H1 (cell line): Measurements from ENCODE around the gene TMC6. TPM values are rescaled to one million over a fixed set of nuclear protein-coding genes. Genes with fewer than 3 reads are reported as not detected.
A peak's percentile ranks its signal among the peaks of the same experiment; 100 is the strongest.

Experiments
- CTCF ChIA-PET: fragments of 300-600 bp; sonication (Branson Sonifier 250); formaldehyde crosslinking; loops from one replicate; lab custom pipeline; 2021; ENCODE audit not compliant: partially characterized antibody; lab: Charles Lee
- POLR2A ChIA-PET: fragments of 300-600 bp; sonication (Branson Sonifier 250); formaldehyde crosslinking; loops from one replicate; lab custom pipeline; 2021; ENCODE audit warnings: inconsistent platforms; ENCODE audit not compliant: partially characterized antibody; lab: Charles Lee
- DNase-seq, 2 experiments: peaks; one replicate each; pipeline versions ENCODE4 v3.0.0 to v3.0.0-alpha.2; 2010 to 2022; ENCODE audit warnings: low spot score in 2 of 2, low read depth in 1 of 2, mixed read lengths in 1 of 2
- FAIRE-seq: peaks from 2 replicates; lab custom pipeline; 2011; peaks lifted over from hg19 to GRCh38; lab: Jason Lieb, UNC
- H2AFZ ChIP-seq: 2 replicates; pipeline ENCODE4 v1.8.1; 2012; ENCODE audit warnings: low read length, inconsistent platforms
- H2AK5ac ChIP-seq: 2 replicates; pipeline ENCODE4 v1.6.1; 2013; ENCODE audit warnings: low read depth, low read length
- H2BK120ac ChIP-seq: replicated peaks from 2 replicates; pipeline ENCODE3; 2013; ENCODE audit warnings: low read depth, low read length, inconsistent platforms
- H2BK12ac ChIP-seq: 2 replicates; pipeline ENCODE4 v1.6.1; 2013; ENCODE audit warnings: low read depth, low read length
- H2BK15ac ChIP-seq: 2 replicates; pipeline ENCODE4 v1.6.1; 2013; ENCODE audit warnings: low read length
- H2BK20ac ChIP-seq: 2 replicates; pipeline ENCODE4 v1.6.1; 2013; ENCODE audit warnings: low read length
- H2BK5ac ChIP-seq: 2 replicates; pipeline ENCODE4 v1.6.1; 2013; ENCODE audit warnings: low read depth, low read length
- H3K14ac ChIP-seq: 2 replicates; pipeline ENCODE4 v1.6.1; 2013; ENCODE audit warnings: inconsistent platforms; ENCODE audit not compliant: insufficient read length
- H3K18ac ChIP-seq: 2 replicates; pipeline ENCODE4 v1.6.1; 2013; ENCODE audit warnings: low read length; ENCODE audit errors: extremely low read depth
- H3K23ac ChIP-seq: 2 replicates; pipeline ENCODE4 v1.6.1; 2013; ENCODE audit warnings: inconsistent platforms; ENCODE audit not compliant: insufficient read length
- H3K23me2 ChIP-seq: 2 replicates; pipeline ENCODE4 v1.6.1; 2013; ENCODE audit warnings: low read depth, low read length
- H3K27ac ChIP-seq: 2 replicates; pipeline ENCODE4 v1.6.1; 2011; ENCODE audit warnings: low read depth, low read length, inconsistent platforms
- H3K27me3 ChIP-seq, 4 experiments: replicated peaks in 1 of 4; 1 replicate in 1 of 4; 2 replicates in 3 of 4; pipeline versions ENCODE4 v1.6.1 to v1.8.1; 2011 to 2013; ENCODE audit warnings: low read length in 3 of 4, mild to moderate bottlenecking in 3 of 4, inconsistent platforms in 2 of 4, mixed read lengths in 2 of 4, moderate library complexity in 1 of 4; ENCODE audit not compliant: control insufficient read depth in 3 of 4, insufficient read depth in 3 of 4; ENCODE audit errors: extremely low read depth in 1 of 4
- H3K36me3 ChIP-seq, 4 experiments: 2 replicates each; pipeline versions ENCODE4 v1.6.1 to v1.8.1; 2011 to 2013; ENCODE audit warnings: mild to moderate bottlenecking in 4 of 4, low read length in 3 of 4, moderate library complexity in 2 of 4, control low read depth in 1 of 4, inconsistent platforms in 1 of 4; ENCODE audit not compliant: insufficient read depth in 4 of 4, control insufficient read depth in 2 of 4
- H3K4ac ChIP-seq: replicated peaks from 2 replicates; pipeline ENCODE3; 2013; ENCODE audit warnings: low read length, low read depth, mixed read lengths, inconsistent platforms; ENCODE audit not compliant: insufficient read length
- H3K4me1 ChIP-seq, 4 experiments: replicated peaks in 1 of 4; 1 replicate in 1 of 4; 2 replicates in 3 of 4; pipeline versions ENCODE4 v1.6.1 to v1.8.1; 2011 to 2013; ENCODE audit warnings: low read length in 3 of 4, inconsistent platforms in 2 of 4, mixed read lengths in 1 of 4; ENCODE audit not compliant: insufficient read depth in 4 of 4, control insufficient read depth in 3 of 4
- H3K4me2 ChIP-seq, 2 experiments: 2 replicates each; pipeline versions ENCODE4 v1.6.1 to v1.8.1; 2011 to 2013; ENCODE audit warnings: low read depth in 2 of 2, low read length in 2 of 2, control low read depth in 1 of 2, inconsistent platforms in 1 of 2, mild to moderate bottlenecking in 1 of 2; ENCODE audit not compliant: insufficient read depth in 1 of 2
- H3K4me3 ChIP-seq, 4 experiments: fragments of 200-600, 300-600 bp in 1 of 4; sonication (generic), shearing (Covaris generic), sonication (Bioruptor Twin) in 1 of 4; 2 replicates each; pipeline versions ENCODE4 v1.5.1 to v1.8.1; 2011 to 2016; ENCODE audit warnings: low read length in 4 of 4, low read depth in 3 of 4, control low read depth in 2 of 4, inconsistent platforms in 2 of 4, mild to moderate bottlenecking in 2 of 4, mixed read lengths in 1 of 4, moderate library complexity in 1 of 4; ENCODE audit not compliant: insufficient read depth in 2 of 4; ENCODE audit errors: extremely low read depth in 1 of 4
- H3K56ac ChIP-seq: replicated peaks from 2 replicates; pipeline ENCODE3; 2013; ENCODE audit warnings: low read depth, mild to moderate bottlenecking, mixed read lengths, low read length, inconsistent platforms; ENCODE audit not compliant: insufficient read length
- H3K79me1 ChIP-seq: 2 replicates; pipeline ENCODE4 v1.6.1; 2013; ENCODE audit warnings: low read depth, low read length, control low read depth
- H3K79me2 ChIP-seq, 2 experiments: 2 replicates each; pipeline versions ENCODE4 v1.6.1 to v1.8.1; 2012 to 2013; ENCODE audit warnings: low read length in 2 of 2, mild to moderate bottlenecking in 2 of 2, inconsistent platforms in 1 of 2; ENCODE audit not compliant: insufficient read depth in 2 of 2, control insufficient read depth in 1 of 2
- H3K9ac ChIP-seq, 4 experiments: replicated peaks in 1 of 4; 1 replicate in 1 of 4; 2 replicates in 3 of 4; pipeline versions ENCODE4 v1.6.1 to v1.8.1; 2011 to 2013; ENCODE audit warnings: low read depth in 3 of 4, low read length in 3 of 4, control low read depth in 2 of 4, mild to moderate bottlenecking in 2 of 4, moderate library complexity in 2 of 4, inconsistent platforms in 1 of 4; ENCODE audit errors: extremely low read depth in 1 of 4
- H3K9me3 ChIP-seq, 2 experiments: 2 replicates each; pipeline versions ENCODE4 v1.6.1 to v1.8.1; 2012 to 2013; ENCODE audit warnings: mild to moderate bottlenecking in 2 of 2, moderate library complexity in 2 of 2, control low read depth in 1 of 2, inconsistent platforms in 1 of 2, low read depth in 1 of 2, low read length in 1 of 2, mixed read lengths in 1 of 2; ENCODE audit not compliant: insufficient read depth in 2 of 2
- H4K20me1 ChIP-seq, 2 experiments: replicated peaks in 1 of 2; 2 replicates each; pipeline versions ENCODE3 to v1.8.1; 2011 to 2013; ENCODE audit warnings: inconsistent platforms in 2 of 2, low read length in 2 of 2, mild to moderate bottlenecking in 1 of 2; ENCODE audit not compliant: insufficient read depth in 2 of 2, control insufficient read depth in 1 of 2
- H4K5ac ChIP-seq: 2 replicates; pipeline ENCODE4 v1.6.1; 2013; ENCODE audit warnings: low read length, low read depth, mixed read lengths, inconsistent platforms; ENCODE audit not compliant: insufficient read length
- H4K8ac ChIP-seq: 2 replicates; pipeline ENCODE4 v1.8.0; 2013; ENCODE audit warnings: mild to moderate bottlenecking, moderate library complexity, low read length, inconsistent platforms; ENCODE audit not compliant: insufficient read depth; ENCODE audit errors: extremely low read depth
- H4K91ac ChIP-seq: replicated peaks from 2 replicates; pipeline ENCODE3; 2013; ENCODE audit warnings: low read length, mixed read lengths, inconsistent platforms; ENCODE audit not compliant: insufficient read length
- CHD2 ChIP-seq: IDR thresholded peaks from 2 replicates; pipeline ENCODE4 v1.6.1; 2012; ENCODE audit warnings: low read length, improper control_type of control experiment
- HDAC2 ChIP-seq, 2 experiments: fragments of 300-600 bp in 1 of 2; sonication (generic) in 1 of 2; IDR thresholded peaks; 2 replicates each; pipeline ENCODE4 v1.6.1; 2011 to 2012; ENCODE audit warnings: low read depth in 2 of 2, low read length in 2 of 2, mild to moderate bottlenecking in 2 of 2, moderate library complexity in 2 of 2, borderline replicate concordance in 1 of 2, inconsistent platforms in 1 of 2
- KDM4A ChIP-seq: IDR thresholded peaks from one replicate; pipeline ENCODE4 v1.7.1; 2012; ENCODE audit warnings: low read depth, mild to moderate bottlenecking, moderate library complexity, low read length, inconsistent platforms; ENCODE audit not compliant: severe bottlenecking
- PHF8 ChIP-seq: fragments of 200-600 bp; sonication (generic); conservative IDR thresholded peaks from 2 replicates; pipeline ENCODE4 v1.7.1; 2012; ENCODE audit warnings: low read depth, mild to moderate bottlenecking, inconsistent platforms, low read length, moderate library complexity
- SIN3A ChIP-seq, 2 experiments: IDR thresholded peaks in 1 of 2; conservative IDR thresholded peaks in 1 of 2; 2 replicates each; pipeline ENCODE4 v1.6.1; 2011 to 2012; ENCODE audit warnings: low read length in 2 of 2, improper control_type of control experiment in 1 of 2, low read depth in 1 of 2, mild to moderate bottlenecking in 1 of 2
- TAF1 ChIP-seq: IDR thresholded peaks from 2 replicates; pipeline ENCODE4 v1.6.1; 2011; ENCODE audit warnings: mild to moderate bottlenecking, low read depth, low read length
- WGBS, 2 experiments: shearing (Covaris generic) in 1 of 2; methylation state at CpG; one replicate each; pipeline versions ENCODE4 v1.1.6 to v1.1.7; 2013 to 2015; ENCODE audit warnings: low lambda C conversion rate in 2 of 2, mixed read lengths in 2 of 2, inconsistent platforms in 1 of 2, low coverage in 1 of 2, missing lambda C conversion rate in 1 of 2; ENCODE audit not compliant: insufficient replicate concordance in 2 of 2, insufficient coverage in 1 of 2, insufficient read length in 1 of 2; ENCODE audit errors: extremely low coverage in 1 of 2, missing lambda C conversion rate in 1 of 2; 5-methylcytosine and 5-hydroxymethylcytosine counted together
- polyA plus RNA-seq, 7 experiments: library from polyadenylated mRNA; depleted of rRNA in 3 of 7; stranded (reverse) in 5 of 7; unstranded in 2 of 7; fragments of >200 nt in 5 of 7; fragments of 200-250 nt in 2 of 7; gene quantifications; 1 replicate in 5 of 7; 2 replicates in 1 of 7; 4 replicates in 1 of 7; pipeline versions ENCODE4 v1.2.1 to v1.2.3, GENCODE V29; 2011 to 2013; ENCODE audit warnings: missing spikeins in 2 of 7, mixed read lengths in 2 of 7
- total RNA-seq: library from RNA; stranded (reverse); fragmentation: NEBNext Ultra II Directional; extraction: Animal tissue kit (Norgen Biotek cat#: 25700); gene quantifications from 2 replicates; pipeline ENCODE4 v1.2.1, GENCODE V29; 2021

The TMC6 gene
- total and polyA plus RNA-seq, 2 of the 8 experiments (the other 6 are each of a cell fraction or from before 2014, with no cell fraction given): 39.4 to 77.6 TPM

- Histone ChIP-seq H4K20me1 (peaks cover 2 to 12% of the 10 kb centered on the region in 2 experiments), H3K14ac (no peak overlapping the region), H2AFZ (no peak overlapping the region), H3K36me3 (peaks cover 0 to 21% (median 9%) of the 10 kb centered on the region in 4 experiments; a peak in 5 of 8 replicates), H3K9me3 (no peaks in the 10 kb centered on the region), H2BK15ac (no peak overlapping the region), H3K18ac (peak overlapping the region; percentile 48), H2BK5ac (peak overlapping the region; percentile 55; the same call in 1 of the 2 replicates), H3K56ac (peak overlapping the region; percentile 69), H3K4me3 (peak overlapping the region; percentile 62 to 94 (median 70)), H3K27me3 (peaks cover 0 to 15% (median 9%) of the 10 kb centered on the region in 4 experiments; a peak in 5 of 7 replicates), H4K5ac (peak overlapping the region; percentile 96), H3K27ac (no peak overlapping the region; the same call in 1 of the 2 replicates), H3K4ac (peak overlapping the region; percentile 96), H3K4me2 (peak overlapping the region; percentile 56 to 90), H3K23me2 (peaks cover 14% of the 10 kb centered on the region), H3K79me1 (peaks cover 2% of the 10 kb centered on the region), H2BK12ac (0 out of 2 replicates have a peak overlapping the region, but pooled peaks have one; percentile 50), H4K8ac (peak overlapping the region; percentile 14; the same call in 1 of the 2 replicates), H3K4me1 (peaks cover 0 to 27% (median 17%) of the 10 kb centered on the region in 4 experiments; a peak in 6 of 7 replicates), H3K9ac (peak overlapping the region; percentile 36 to 55 (median 48); a peak in 5 of 7 replicates), H3K79me2 (no peaks in the 10 kb centered on the region), H4K91ac (peak overlapping the region; percentile 92), H2BK120ac (no peak overlapping the region), H2AK5ac (no peak overlapping the region), H2BK20ac (no peak overlapping the region), H3K23ac (no peak overlapping the region)
- DNase-seq (no peak), FAIRE-seq (no peak)
- TF ChIP-seq CHD2 (no peak), TAF1 (no peak), KDM4A (peak; percentile 3), HDAC2 (IDR thresholded peaks at IDR 0.05; ENCODE audit: borderline replicate concordance in 1 of 2, low read depth in 2 of 2, low read length in 2 of 2) (0 out of 4 replicates have a peak, but pooled peaks of 1 of the 2 experiments have one; percentile 25), SIN3A (conservative IDR thresholded peaks at IDR 0.05 in 1 of 2, IDR thresholded peaks at IDR 0.05 in 1 of 2; ENCODE audit: low read depth in 1 of 2, low read length in 2 of 2) (peak in 1 of 2 experiments; percentile 58; a peak in 3 of 4 replicates), PHF8 (peak; percentile 55; the same call in 1 of the 2 replicates)
- POLR2A ChIA-PET: interaction anchor here (0.9 to 2.8 kb wide), 16 partner anchors 11 to 170 kb away, joined by 3 to 16 read pairs (median 4); partner anchors contain the start of genes AFMID, TK1 and TNRC6C
- 7% methylated on average over 14 of the region's 39 CpGs; no CpG with 5 or more reads in 1 of the 2 experiments for WGBS, 2 experiments
- CTCF ChIA-PET: interaction anchor here (0.7 to 11.4 kb wide), 13 partner anchors 9 to 585 kb away, joined by 3 to 122 read pairs (median 3); partner anchors contain the start of genes AFMID and TK1
Observed at GRCh38 chr17:78127888-78128550, 536 bp downstream of the TMC6 start.
